Measurements from ENCODE around the gene SPATS2.

GRCh38 chr12:49439042-49439441 is 71.8 kb downstream of the SPATS2 start:
- TF ChIP-seq ZBTB33 (IDR thresholded peaks at IDR 0.05; ENCODE audit: extremely low read depth, insufficient replicate concordance, low read length) (no peak), POLR2AphosphoS5 (IDR thresholded peaks at IDR 0.05; ENCODE audit: low read depth, low read length) (no peak)
- TF ChIP-seq, protein P1, sequence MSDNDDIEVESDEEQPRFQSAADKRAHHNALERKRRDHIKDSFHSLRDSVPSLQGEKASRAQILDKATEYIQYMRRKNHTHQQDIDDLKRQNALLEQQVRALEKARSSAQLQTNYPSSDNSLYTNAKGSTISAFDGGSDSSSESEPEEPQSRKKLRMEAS (IDR thresholded peaks at IDR 0.05) = no peak
